Central memory CD4-positive, alpha-beta T cell (primary cell): ENCODE data around the gene CSTF1.
A peak's percentile ranks its signal among the peaks of the same experiment; 100 is the strongest.

Experiments
- DNase-seq: peaks from one replicate; pipeline ENCODE4 v3.0.0; 2022
- total RNA-seq, 3 experiments: gene quantifications; one replicate each; lab custom pipeline; 2026; lab: John Stamatoyannopoulos, UW

CSTF1 gene
- total RNA-seq: 28.0 to 69.6 (median 62.0) reads per million in 3 experiments

- peak; percentile 100 for DNase-seq
These were observed at the start of gene CSTF1, which contains the start of gene AURKA for GRCh38 chr20:56392132-56392880. Gene CSTF1, plus strand, starts transcription at chr20:56392645. Its CDS starts 2,908 bp downstream, at chr20:56395553. Gene AURKA, minus strand, starts transcription at chr20:56392215. Its CDS starts 4,018 bp downstream, at chr20:56388197.

- no peak for DNase-seq
These were observed 49.7 kb upstream of the CSTF1 start for GRCh38 chr20:56342783-56343182.

DNA sequence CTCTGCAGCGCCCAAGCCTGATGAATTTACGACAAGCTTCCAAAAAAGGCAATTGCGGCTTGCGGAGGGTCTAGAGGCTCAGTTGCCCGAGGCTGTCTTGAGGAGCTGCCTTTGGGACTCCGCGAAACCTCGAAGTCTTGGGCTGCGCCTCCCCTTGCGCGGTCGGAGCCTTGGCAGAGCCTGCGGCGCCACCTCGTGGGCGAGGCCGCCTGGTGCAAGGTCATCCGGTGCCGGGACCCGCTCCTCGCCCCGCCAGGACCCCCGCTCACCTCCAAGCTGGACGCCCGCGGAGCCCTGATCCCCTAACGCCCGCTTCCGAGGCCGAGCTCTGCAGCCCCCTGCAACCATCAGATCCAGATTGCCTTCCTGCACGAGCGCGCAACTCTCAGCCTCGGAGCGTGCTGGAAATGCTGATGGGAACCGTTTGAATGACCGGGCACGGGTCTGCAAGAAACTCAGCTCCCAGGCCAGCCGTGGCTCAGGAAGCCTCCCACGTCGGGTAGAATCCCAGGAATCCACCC lies 48.5 kb upstream of the CSTF1 start:
- no peak for DNase-seq

DNA sequence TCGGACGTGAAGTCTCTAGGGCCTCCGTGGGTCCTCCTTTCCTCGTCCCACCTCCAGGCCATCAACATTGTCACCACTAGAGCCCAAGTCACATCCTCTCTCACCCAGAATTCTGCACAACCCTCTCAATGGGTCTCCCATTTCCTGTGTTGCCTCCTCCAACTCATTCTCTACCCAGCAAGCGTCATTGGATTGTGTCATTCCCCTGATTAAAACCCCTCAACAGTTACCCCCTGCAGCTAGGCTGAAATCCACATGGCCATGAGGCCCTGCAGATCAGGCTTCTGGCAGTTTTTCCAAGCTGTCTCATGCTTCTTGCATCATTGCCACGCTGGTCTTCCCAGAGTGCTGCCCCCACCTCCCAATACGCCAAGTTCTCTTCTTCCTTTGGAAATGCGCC lies 46.5 kb upstream of the CSTF1 start:
- DNase-seq: no peak

- no peak for DNase-seq
These were observed 44.7 kb upstream of the CSTF1 start for GRCh38 chr20:56347628-56348304.

- no peak for DNase-seq
These were observed 44.1 kb upstream of the CSTF1 start for GRCh38 chr20:56348305-56348693.

DNA sequence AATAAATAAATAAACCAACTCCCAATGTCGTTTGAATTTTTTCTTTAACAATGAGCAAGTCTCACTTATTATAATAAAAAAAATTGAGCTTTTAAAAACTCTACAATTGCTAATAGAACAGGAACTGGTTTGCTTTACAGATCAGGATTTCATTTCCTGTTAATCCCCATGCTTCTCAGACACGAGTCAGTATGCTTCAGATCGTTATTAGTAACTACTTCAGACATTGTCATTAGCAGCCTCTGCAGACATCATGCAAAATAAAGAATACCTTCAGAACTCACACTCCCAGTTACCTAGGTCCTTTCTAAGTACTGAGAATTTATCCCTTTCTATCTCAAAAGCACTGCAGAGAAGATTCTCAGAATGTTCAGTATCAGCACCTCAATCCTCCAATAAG lies 43.7 kb upstream of the CSTF1 start:
- no peak for DNase-seq

DNA sequence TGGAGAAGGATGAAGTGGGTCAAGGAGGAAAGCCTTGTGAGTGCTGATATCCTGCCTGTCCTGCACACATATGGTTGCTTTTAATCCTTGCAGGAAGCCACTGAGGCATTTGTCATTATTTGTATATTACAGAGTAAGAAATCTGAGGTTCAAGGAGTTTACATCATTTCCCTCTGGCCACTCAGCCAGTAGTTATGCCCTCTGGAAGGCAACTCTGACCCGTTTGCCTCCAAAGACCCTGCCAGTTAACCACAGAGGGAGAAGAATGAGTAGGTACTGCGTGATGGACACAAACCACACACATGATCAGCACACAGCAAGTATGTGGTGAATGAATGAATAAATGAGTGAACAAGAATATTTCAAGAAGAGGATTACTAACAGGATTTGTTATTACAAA lies 41.6 kb upstream of the CSTF1 start:
- DNase-seq: no peak

DNA sequence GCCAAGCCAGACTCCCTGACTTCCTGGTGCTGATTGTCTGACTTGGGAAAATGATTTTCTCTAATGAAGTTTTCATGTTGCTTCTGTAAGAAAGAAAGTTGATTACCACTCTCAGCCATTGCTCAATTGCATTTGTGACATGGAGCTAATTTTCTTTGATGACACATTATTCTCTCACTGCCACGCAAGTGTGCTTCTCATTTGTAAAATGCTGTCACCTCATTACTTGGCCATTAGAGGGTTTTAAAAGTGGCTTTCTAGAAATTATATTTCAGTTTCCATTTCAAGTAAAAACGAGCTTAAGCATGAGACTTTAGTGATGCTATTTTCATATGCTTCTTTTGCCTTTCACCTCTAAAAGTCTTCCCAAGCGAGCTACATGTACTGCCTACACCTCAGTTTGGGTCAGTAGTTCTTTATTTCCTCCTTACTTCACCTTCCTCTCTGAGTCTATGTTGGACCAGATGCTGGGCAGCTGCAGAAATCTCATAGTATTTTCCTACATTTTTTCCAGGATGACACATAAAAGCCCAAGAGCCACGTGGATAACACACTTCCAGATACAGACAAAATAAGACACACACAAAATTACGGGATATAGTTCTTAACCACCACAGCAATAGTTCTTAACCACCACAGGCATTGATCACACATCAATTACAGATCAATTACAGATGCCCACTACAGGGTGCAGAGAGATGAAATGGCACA lies 39.9 kb upstream of the CSTF1 start:
- no peak for DNase-seq

- DNase-seq: no peak
These were observed 39.1 kb upstream of the CSTF1 start for GRCh38 chr20:56353356-56353755.

GRCh38 chr20:56358070-56358469 lies 34.4 kb upstream of the CSTF1 start:
- DNase-seq: no peak

- peak; percentile 79 for DNase-seq
These were observed 33.7 kb upstream of the CSTF1 start, which contains the start of gene FAM210B for GRCh38 chr20:56358600-56359211. Gene FAM210B, plus strand, starts transcription at chr20:56358974. Its CDS starts 32 bp downstream, at chr20:56359006.

DNA sequence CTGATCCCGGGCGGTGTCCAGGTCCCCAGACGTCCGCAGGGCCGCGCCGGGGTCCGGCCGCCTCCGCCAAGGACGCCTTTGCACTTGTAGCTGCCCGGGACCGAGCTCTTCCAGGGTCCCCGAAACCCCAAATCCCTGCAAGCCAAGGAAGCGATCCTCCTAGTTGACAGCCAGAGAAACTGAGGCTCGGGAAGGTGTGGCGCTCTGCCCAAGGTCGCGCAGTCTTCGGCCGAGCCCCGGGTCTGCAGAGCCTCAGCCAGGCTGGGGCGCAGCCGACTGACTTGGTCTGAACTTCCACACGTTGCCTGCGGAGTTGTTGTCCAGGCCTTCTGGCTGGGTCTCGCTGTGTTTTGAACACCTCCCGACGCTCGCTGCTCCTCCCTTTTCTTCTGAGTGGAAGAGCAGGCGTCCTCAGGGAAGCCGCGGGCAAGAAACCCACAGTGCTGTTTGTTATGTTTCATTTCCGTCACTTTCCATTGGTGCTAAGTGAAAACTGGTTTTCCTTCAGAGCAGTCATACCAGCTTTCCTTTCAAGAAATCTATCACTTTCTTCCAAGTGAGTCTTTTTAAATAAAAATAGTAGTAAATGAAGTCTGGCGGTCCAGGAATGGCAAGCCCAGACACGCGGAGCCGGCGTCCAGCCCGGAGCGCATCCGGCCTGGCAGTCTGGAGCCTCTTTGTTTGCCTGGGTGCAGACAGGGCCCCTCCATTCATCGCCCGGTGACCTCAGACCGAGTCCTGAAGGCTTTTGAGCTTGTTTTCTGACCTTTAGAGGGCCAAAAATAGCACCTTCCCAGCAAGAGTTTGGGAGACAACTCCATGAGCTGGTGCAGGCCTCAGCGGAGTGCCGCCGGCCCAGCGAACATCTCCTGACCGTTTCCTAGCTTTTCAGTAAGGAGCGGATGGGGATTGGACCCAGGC lies 33.0 kb upstream of the CSTF1 start:
- DNase-seq: peak; percentile 5

GRCh38 chr20:56360133-56360907 lies 32.1 kb upstream of the CSTF1 start:
- no peak for DNase-seq

DNA sequence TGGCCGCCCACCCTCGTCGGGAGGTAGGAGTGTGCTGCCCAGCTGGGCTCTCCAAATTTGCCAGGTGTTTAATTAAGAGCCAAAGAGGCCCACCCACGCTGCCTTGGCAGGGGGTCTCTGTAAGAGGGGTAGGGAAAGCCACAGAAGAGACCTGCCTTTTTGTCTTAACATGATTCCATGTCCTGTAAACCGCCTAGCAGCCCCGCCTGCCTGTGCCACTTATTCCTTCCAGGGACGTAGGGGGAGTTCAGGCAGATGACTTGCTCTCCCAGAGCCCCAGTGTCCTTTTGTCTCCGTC lies 31.6 kb upstream of the CSTF1 start:
- no peak for DNase-seq

GRCh38 chr20:56361900-56362299 lies 30.5 kb upstream of the CSTF1 start:
- DNase-seq: no peak

- no peak for DNase-seq
These were observed 29.5 kb upstream of the CSTF1 start for GRCh38 chr20:56362833-56363413.

DNA sequence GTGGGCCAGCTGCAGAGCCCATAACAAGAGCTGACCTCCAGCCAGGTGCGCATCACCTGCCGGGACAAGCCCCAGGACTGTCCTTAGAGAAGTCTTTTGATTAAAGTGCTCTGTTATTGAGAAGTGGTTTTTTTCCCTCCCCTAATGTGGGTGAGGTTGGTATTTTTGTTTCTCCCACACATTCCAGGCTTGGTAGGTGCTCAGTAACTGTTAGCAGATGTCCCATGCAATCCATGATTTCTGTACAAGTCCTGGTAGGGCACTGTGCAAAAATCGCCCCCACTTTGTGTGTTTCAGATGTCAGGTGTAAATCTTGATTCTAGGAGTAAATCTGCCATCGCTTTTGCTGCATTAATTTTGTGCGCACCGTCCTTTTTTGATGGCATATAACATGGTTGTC lies 29.0 kb upstream of the CSTF1 start:
- DNase-seq: no peak

DNA sequence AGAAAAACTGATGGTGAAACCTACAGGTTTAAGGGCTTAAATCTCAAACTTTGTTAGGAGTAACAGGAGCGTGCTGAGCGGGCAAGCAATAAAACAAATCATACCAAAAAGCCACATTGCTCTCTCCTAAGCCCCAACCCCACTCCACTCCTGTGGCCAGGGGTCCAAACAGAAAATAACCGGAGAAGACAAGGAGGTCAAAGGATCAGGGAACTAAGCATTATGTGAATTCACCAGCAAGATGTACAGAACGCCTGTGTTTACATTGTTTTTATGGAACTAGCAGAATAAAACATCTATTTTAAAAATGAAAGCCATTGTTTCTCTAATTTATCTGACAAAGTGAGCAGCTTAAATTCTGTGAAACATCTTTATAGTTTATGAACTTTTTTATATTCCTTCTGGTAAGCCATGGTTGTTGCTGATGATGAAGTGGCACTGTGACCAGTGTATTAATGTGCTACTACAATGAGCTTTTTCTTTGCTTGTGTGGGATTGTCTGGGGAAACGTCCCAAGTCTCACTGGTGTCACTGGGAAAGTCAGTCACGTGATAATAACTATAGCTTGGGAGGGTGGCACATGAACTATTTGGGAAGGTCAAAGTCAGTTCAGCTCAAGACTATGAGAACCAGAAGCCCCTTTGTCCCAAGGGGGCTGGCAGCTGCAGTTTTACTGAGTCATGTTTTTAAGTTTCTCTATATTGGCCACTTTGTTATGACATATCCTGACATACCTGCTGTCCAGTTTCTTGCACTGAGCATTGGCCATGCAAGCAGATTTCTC lies 23.9 kb upstream of the CSTF1 start:
- no peak for DNase-seq

DNA sequence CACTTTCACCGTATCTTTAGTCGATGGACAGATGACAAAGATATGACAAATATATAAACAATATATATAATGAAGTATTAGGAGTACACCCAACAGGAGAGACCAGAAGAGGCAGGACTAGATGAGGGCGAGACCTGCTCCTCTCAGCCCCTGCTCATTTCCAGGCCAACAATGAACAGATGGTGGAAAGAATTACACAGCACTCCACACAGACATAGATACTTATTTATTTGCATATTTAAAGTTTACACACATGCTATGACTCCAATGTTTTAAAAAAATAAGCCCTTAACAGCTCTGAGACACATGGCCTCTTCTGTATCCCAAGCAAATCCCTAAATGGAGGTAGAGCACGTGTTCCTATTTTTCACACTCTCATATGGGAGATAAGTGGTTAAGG lies 23.3 kb upstream of the CSTF1 start:
- DNase-seq: no peak
